GM12801 (cell line): ENCODE measurements around the gene AUTS2.

ENCODE experiments used
- TF ChIP-seq, protein P1 (sequence below): IDR thresholded peaks from one replicate; pipeline ENCODE4 v1.5.1; 2011; ENCODE audit warnings: control low read depth; ENCODE audit not compliant: insufficient read length; ENCODE audit errors: extremely low read depth

Gene AUTS2

DNA sequence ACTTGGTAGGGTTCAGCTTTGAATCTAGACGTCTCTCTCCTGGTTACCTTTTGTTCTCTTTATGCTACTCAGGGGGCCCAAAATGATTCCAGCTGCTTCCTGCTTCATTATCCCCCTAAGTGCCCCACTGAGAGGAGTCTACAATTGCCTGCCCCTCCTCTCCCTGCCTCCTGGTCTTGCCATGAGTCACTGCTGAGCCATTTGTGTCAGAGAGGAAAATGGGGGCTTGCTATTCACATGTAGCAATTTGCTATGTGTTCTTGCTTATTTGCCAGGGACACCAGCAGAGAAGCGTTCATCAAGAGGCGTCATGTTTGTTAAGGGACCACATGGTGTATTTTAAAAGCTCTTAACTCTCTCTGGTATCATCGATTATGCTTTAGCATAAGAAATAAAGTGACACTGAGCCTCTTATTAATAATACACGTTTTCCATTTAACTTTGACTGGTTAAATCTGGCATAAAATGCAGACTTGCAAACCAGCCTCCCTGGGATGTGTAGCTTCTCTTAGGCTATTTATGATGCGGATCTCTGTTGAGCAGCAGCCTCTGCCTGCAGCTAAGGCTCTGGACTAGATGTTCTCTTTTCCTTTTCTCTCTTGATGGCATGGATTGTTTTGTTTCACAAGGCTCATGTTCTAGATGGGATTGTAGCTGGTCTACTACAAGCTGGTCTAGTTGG lies 239.3 kb downstream of the AUTS2 start:
- TF ChIP-seq, protein P1, sequence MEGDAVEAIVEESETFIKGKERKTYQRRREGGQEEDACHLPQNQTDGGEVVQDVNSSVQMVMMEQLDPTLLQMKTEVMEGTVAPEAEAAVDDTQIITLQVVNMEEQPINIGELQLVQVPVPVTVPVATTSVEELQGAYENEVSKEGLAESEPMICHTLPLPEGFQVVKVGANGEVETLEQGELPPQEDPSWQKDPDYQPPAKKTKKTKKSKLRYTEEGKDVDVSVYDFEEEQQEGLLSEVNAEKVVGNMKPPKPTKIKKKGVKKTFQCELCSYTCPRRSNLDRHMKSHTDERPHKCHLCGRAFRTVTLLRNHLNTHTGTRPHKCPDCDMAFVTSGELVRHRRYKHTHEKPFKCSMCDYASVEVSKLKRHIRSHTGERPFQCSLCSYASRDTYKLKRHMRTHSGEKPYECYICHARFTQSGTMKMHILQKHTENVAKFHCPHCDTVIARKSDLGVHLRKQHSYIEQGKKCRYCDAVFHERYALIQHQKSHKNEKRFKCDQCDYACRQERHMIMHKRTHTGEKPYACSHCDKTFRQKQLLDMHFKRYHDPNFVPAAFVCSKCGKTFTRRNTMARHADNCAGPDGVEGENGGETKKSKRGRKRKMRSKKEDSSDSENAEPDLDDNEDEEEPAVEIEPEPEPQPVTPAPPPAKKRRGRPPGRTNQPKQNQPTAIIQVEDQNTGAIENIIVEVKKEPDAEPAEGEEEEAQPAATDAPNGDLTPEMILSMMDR = no peak

DNA sequence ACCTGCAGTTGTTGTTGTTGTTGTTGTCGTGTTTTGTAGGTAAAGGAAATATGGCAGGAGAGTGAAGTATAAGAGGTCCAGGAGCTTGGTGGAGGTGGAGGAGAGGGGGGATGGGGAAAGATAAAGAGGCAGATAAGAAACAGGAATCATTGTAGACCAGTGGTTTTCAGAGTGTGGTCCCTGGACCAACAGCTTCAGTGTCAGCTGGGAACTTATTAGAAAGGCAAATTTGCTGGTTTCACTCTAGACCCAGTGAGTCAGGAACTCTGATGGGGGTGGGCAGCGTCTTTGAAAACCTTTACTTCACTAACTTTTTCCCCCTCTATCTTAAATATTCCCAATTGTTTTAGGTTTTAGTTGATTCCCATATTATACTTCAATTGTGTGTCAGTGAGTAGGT lies 241.5 kb downstream of the AUTS2 start:
- TF ChIP-seq, protein P1 = no peak

DNA sequence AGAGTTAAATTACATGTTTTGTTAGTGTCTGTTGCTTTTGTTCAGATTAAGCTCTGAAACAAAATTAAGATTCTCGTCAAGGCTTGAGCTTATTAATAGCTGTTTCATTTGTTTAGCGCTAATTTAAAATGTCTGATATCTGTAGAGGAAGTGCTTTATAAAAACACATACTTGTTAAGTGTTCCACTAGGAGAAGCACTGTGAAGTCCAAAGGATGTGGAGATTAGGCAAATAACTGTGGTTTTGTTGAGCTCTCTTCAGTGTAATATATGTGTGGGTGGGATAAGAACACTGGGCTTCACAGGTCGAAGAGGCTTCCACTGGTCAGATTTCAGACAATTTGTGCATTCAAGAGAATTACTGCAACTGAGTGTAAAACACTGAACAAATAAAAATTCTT lies 242.0 kb downstream of the AUTS2 start:
- TF ChIP-seq, protein P1 = no peak

DNA sequence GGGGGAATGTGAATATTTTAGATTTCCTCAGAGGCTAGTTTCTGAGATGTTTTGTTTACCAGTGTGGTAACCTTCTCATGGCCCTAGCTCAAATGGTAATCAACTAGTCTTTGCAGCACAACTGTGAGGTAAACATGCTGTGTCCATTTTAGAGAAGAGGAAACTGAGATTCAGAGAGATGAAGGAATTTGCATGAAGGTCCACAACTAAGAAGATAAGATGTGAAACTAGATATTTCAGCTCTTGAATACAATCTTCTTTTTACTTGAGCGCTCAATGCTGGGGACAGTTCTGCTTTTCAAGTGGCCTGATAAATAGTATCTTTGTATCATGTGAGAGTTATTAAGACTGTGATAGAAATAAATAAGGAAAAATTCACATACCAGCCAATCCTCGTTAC lies 245.4 kb downstream of the AUTS2 start:
- TF ChIP-seq, protein P1 = no peak

DNA sequence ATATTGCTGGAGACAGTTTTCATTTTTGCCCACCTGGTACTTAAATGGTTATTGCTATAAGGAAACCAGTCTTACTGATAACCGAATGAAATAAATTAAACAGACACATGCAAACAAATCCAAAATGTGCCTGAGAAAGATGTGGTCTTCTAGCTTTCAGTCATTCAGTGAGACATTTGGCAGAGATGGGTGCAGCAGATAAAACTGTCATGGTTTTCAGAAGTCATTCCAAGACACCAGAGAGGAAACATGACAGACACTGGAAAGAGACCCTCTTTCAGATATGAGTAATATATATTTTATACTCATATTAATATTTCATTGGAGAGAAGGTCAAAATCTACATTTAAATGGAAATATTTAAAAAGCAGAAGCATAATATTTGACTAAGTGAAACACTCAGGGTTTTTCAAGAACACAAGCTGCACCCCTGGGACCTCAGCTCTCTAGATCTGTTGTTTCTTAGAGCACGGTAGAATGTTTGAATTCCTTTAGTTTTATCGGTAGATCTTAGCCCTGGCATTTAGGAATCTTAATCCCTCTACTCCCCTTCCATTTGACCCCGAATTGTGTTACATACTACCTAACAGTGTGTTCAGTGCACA lies 246.1 kb downstream of the AUTS2 start:
- TF ChIP-seq, protein P1 = no peak

DNA sequence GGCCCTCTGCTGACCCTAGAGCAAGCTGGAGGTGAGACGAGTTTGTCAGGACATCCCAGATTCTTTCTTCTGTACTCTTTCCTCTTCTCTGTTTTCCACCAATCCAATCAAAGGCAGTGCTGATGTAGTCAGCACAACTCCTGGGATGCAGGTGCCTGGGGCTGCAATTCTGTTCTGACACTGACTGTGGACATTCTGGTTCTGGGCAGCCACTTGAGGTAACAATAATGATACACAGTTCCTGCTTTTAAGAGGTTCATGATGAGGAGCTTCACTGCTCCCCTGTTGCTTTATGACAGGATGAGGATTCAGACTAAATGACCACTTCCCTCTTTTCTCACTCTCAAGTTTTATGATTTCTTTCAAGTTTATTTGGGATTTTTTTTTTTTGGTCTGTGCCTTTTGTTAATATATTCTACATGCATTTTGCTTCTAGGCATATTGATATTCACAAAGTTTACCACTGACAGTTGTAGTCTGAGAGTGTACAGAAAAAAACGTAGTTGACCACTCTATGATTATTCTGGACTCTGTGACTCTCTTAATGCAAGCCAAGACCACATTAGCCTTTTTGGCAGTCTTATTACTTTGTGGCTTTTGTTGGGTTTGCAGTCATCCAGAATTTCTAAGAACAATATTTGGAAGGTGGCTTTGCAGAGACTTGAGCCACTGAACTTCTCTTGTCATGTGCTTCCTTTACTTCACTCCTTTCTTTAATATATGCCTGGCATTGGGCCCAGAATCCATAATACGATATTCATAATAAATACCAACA lies 247.6 kb downstream of the AUTS2 start:
- TF ChIP-seq, protein P1 = no peak

DNA sequence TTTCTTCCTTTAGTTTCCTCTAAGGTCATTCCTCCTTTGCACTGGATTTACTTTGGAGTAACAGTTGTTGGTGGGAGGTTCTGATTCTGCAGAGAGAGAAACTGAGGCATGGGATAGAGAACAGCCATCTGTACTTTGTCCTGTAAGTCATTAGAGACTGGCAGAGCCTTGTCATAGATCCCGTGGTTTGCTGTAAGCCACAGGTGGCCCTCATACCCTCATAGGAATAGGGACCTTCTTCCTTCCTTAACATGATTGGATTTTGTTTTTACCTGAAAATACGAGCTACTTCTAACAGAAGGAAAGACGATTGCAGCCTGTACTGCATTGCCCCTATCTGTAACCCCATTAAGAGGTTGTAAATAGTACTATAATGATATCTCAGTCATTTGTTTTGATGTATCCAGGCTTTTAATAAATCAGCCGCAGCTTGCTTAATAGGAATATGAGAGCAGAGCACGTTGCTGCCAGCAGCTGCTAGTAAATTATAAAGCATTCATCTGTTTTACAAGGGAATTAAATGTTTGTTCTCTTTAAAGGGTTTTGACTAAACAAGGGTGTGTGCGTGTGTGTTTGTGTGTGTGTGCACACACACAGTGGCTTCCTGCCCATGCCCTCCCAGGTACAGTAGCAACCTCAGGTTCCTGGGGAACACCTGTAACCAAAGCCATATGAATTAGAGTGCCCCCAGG lies 249.8 kb downstream of the AUTS2 start:
- TF ChIP-seq, protein P1 = no peak
